Upper lobe of left lung (tissue), 4 donors: ENCODE data around the gene AHDC1.

Experiments
- CTCF ChIP-seq, 6 experiments: fragments of 450-650 bp in 4 of 6; fragments of 200-600 bp in 2 of 6; sonication (generic) in 2 of 6; IDR thresholded peaks; one replicate each; pipeline ENCODE4 v1.5.1; 2016 to 2019; ENCODE audit warnings: antibody characterized with exemption in 6 of 6
- POLR2AphosphoS5 ChIP-seq, 2 donors: sonication (generic); formaldehyde crosslinking; IDR thresholded peaks; one replicate each; pipeline ENCODE4 v1.5.1; 2017; ENCODE audit warnings: antibody characterized with exemption in 2 of 2

DNA sequence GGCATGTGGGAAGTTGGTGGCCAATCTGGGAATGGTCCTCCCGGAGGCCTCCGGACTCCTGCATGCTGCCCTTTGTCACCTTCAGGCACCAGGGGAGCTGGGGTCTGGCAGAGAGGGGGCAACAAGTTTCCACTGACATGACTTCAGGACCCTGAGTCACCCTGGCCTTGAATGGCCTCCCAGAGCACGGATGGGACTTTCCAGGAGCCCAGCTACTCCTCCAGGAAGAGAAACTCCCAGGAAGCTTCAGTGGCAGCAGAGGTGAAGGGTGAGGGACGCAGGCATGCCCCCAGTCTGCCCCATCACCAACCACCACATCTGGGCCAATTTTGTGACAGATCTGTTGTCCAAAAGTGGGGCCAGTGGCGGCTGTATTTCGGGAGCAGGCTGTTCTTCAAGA lies 58.1 kb downstream of the AHDC1 start:
- TF ChIP-seq CTCF (IDR thresholded peaks at IDR 0.05) (no peak), POLR2AphosphoS5 (IDR thresholded peaks at IDR 0.05) (no peak)
